ENCODE data around the gene HSPBAP1.

The HSPBAP1 gene, protein sequence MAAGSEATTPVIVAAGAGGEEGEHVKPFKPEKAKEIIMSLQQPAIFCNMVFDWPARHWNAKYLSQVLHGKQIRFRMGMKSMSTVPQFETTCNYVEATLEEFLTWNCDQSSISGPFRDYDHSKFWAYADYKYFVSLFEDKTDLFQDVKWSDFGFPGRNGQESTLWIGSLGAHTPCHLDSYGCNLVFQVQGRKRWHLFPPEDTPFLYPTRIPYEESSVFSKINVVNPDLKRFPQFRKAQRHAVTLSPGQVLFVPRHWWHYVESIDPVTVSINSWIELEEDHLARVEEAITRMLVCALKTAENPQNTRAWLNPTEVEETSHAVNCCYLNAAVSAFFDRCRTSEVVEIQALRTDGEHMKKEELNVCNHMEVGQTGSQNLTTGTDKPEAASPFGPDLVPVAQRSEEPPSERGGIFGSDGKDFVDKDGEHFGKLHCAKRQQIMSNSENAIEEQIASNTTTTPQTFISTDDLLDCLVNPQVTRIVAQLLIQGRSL

DNA sequence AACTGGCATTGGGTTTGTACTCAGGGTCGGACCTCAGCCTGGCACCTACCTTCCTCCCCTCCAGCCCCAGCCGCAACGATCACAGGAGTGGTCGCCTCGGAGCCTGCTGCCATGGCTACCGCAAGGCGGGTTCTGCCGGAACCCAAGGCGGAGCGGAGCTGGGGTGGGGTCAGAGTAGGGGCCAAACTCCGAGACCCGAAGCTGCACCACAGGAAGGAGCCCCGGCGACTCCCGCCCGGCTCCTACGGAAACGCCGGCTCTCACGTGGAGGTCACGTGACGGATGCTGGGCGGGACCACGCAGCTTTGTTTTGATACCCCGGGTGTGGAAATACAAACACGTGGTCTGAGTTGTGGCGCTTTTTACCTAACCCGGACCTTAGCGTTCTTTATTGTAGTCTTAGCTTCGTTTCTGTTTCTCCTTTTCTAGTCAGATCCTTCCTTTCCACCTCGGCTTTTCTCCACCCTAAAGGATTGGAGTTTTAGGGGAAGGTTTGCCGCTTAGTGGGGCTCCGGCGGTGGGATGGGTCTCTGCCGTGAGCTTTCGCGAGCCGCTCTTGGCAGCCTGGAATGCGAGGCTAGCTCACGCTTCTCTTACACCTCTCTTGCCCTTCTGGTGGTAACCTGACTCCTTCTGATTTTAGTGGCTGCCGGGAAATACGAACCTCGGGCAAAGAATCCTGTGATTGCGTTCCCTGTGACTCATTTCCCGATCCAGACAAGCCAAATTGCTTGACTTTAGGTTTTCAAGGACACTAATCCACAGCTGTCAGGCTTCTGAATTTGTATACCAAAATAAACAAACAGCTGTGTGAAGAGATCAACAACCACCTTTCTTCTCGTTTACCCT lies at the start of gene HSPBAP1:
Gene HSPBAP1, minus strand, starts transcription at position 264 of the 849 bp plus-strand sequence. Its CDS starts 151 bp downstream, at position 113.
- no peak for DNase-seq

DNA sequence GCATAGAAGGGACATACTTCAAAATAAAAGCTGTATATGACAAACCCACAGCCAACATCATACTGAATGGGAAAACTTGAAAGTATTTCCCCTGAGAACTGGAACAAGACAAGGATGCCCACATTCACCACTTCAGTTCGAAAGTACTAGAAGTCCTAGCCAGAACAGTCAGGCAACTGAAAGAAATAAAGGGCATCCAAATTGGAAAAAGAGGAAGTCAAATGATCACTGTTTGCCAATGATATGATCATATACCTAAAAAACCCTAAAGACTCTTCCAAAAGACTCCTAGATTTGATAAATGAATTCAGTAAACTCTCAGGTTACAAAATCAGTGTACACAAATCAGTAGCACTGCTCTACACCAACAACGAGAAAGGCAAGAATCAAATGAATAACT lies 42.0 kb upstream of the HSPBAP1 start:
- DNase-seq = no peak

DNA sequence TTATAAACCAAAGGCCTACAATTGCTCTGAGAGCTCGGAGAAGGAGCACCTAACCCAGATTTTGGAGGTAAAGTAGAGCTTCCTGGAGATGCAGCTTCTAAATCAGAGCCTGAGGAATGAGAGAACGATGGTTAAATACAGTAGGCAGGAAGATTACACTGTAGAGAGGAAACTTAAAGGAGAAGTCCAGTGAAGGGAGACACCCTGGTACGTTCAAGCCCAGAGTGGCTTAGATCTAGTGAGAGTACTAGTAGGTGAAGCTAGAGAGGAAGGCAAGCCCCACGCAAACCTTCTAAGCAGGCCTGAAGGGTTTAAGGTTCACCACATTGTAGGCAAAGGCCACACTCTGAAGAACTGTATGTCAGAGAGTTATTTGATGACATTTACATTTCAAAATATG lies 34.6 kb upstream of the HSPBAP1 start:
- no peak for DNase-seq

DNA sequence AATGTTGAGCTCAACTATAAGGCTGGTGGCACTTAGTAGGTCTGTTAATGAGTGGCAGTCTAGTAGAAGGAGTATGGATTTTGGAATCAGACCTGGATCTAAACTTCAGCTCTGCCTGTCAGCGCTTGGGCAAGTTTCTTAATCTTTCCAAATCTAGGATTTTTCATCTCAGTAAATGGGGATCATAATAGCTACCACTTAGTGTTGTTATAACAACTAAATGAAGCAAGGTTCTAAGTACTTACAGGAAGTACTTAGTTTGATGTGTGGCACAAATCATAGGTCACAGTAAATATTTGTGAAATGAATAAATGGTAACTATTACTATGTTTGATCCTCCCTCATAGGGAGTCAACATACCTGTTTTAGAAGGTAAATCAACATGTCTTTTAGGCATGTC lies 32.6 kb upstream of the HSPBAP1 start:
- no peak for DNase-seq

DNA sequence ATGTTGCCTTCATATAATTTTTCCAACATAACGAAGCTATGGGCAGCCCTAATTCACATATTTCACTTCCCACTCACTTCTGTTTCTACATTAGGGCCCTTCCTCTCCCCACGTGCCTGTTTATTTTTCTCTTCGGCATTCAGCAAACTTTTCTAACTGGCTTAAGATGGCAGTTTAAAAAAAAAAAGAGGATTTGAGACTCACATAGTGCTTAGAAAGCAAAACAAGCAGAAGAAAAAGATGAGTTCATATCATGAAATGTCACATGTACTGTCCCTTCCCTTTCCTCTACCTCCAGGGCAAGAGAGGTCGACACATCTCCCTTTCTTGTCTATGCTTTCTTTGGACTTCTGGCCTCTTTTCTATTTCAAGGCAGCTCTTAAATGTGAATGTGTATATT lies 31.8 kb upstream of the HSPBAP1 start:
- no peak for DNase-seq

DNA sequence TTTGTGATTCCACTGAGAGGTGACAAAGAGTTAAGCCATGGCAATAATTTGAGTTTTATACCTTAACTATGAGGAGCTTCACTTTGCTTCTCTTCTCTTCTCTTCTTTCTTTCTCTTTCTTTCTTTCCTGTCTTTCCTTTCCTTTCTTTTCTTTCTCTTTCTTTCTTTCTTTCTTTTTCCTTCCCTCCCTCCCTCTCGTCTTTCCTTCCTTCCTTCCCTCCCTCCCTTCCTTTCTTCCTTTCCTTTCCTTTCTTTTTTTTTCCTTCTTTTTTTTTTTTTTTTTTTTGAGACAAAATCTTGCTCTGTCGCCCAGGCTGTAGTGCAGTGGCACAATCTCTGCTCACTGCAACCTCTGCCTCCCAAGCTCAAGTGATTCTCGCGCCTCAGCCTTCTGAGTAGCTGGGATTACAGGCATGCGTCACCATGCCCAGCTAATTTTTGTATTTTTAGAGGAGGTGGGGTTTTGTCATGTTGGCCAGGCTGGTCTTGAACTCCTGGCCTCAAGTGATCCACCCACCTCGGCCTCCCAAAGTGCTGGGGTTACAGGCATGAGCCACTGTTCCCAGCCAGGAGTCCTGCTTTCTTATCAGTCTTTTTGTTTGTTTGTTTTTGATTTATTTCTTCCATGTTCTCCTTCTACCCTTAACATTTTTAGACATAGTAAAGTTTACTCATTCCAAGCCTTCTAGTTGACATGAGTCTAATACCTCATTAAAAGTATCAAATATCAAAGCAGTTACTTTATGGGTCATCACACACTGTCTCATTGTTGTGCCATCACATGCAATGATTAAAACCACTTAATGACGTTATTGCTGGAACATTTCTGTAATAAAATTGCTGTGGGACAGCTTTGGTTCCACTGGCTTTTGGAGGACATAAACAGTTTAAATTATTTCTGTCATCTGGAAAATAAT lies 31.1 kb upstream of the HSPBAP1 start:
- DNase-seq = no peak

DNA sequence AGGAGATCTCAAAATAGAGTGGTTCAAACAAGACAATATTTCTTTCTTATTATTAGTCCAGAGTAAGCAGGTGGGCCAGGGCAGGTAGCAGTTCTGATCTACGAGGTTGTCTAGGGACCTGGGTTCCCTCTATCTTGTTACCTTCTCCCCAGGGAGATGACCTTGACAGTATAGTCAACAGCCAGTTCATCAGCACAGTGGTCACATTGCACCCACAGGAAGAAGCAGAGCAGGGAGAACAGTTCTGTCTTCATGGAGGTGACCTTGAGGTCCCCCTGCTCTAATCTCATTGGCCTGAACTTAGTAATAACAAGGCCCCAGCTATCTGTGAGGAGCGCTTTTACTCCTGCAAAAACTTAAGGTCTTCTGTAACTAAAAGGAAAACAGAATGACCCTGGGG lies 23.0 kb upstream of the HSPBAP1 start:
- no peak for DNase-seq

DNA sequence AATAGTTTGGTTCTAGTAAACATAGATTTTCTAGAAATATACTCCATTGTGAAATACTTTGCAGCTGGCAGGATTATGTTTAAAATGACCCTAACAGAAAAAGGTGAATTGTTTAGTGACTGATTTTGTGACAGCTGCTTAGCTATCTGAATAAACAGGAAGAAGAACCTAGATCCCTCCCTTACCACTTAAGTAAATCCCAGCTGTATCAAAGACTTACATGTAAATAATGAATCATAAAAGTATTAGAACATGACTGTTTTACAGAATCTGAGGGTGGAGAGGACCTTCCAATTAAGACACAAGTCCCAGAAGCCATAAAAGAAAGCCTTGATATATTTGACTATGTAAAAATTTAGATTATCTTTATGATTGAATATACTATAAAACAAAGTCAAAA lies 17.1 kb upstream of the HSPBAP1 start:
- no peak for DNase-seq

GRCh38 chr3:122803977-122804376 lies 10.3 kb upstream of the HSPBAP1 start:
- DNase-seq = no peak

GRCh38 chr3:122802323-122802722 lies 8.7 kb upstream of the HSPBAP1 start:
- no peak for DNase-seq

DNA sequence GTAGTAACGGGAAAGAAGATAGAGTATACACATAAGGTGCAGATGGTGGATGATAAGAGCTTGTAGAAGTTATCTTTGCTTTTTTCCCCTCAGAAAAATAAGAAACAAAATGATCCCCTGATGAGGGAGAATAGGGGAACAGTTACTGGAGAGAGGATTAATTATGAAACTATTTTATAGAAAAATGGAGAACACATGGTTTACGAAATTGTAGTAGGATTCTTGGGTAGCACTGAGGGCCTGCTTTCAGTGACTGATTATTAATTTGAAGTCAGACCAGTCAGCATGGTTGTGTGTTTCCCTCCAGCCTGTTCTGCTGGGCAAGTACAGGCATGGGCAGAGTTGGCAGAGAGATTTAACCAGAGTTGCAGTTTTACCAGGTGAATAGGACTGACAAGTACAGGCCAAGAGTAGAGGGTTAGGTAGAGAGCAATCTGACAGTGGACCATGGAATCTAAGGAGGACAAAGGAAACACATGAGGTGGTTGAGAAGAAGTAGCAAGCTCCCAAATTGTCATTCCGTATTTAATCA lies 7.1 kb upstream of the HSPBAP1 start:
- no peak for DNase-seq

- DNase-seq = no peak
These were observed 6.4 kb upstream of the HSPBAP1 start for GRCh38 chr3:122800031-122800430.

- DNase-seq = no peak
These were observed 5.7 kb upstream of the HSPBAP1 start for GRCh38 chr3:122799322-122799721.

DNA sequence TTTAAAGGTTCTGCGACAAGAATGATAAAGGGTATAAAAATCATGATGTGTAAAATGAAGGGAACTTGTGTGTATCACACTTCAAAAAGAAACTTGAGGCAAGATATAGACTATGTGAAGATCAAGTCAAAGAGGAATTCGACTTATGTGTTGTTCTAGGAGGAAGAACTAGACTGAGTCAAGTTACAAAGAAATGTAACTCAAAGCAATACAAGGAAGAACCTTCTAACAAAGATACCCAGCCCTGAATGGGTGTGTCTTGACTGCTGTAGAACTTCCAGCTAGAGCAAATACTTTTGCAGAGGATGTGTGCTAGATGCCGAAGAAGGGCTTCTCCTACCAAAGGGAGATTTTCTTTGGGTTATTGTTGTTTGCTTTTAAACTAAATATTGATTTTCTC lies 3.7 kb upstream of the HSPBAP1 start:
- no peak for DNase-seq

GRCh38 chr3:122795674-122796195 lies 2.1 kb upstream of the HSPBAP1 start:
- DNase-seq = no peak

GRCh38 chr3:122794779-122795673 lies 1.4 kb upstream of the HSPBAP1 start, which contains the start of gene SLC49A4:
Gene SLC49A4 (plus strand): TSS chr3:122795069. CDS start chr3:122795193, 124 bp downstream.
- DNase-seq = no peak

GRCh38 chr3:122794483-122794778 lies 800 bp upstream of the HSPBAP1 start:
- DNase-seq = no peak

DNA sequence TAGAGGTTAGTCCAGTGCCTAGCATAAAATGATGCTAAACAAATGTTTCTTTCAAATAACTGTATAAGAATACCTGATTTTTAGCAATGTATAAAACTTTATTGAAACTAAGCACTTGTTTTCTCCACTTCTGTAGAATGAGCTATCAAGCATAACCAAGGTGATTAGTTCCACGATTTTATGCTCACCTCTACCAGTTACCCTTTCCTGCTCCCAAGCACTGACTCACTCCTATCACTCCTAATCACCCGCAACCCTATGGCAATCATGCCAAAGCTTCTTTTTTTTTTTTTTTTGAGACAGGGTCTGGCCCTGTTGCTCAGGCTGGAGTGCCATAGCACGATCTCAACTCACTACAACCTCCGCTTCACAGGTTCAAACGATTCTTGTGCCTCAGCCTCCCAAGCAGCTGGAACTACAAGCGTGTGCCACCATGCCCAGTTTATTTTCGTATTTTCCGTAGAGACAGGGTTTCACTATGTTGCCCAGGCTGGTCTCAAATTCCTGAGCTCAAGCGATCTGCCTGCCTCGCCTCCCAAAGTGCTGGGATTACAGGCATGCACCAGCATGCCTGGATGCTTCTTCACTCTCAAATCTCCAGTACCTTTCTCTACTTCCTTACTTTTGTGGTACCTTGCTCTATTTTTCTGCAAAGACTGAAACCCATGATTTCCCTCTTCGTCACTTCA lies 3.9 kb downstream of the HSPBAP1 start:
- DNase-seq = no peak

- no peak for DNase-seq
These were observed 5.8 kb downstream of the HSPBAP1 start for GRCh38 chr3:122787872-122788271.

- DNase-seq = no peak
These were observed 7.6 kb downstream of the HSPBAP1 start for GRCh38 chr3:122786066-122786465.

DNA sequence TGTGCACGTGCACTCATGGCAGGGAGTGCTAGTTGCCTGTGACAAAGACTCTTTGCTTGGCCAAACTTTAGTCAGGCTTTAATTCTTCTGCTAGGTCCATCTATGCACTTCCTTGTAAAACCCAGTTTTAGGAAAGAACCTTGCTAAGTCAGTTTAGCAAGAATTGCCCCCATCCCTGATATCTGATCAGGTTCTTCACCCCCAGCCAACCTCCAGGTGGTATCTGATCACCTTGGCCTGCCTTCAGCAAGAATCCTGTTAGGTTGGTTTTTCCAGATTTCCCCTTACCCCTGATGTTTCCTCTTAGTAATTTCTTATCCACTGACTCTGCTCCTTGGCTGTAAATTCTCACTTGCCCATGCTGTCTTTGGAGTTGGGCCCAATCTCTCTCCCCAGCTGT lies 8.4 kb downstream of the HSPBAP1 start:
- DNase-seq = no peak
